Activated CD8-positive, alpha-beta memory T cell treated with anti-CD3 and anti-CD28 coated beads, Interleukin-2, amount 50 U/mL, for 24 hours (primary cell): ENCODE results near the gene FAAH.

Experiments used
- DNase-seq: peaks from one replicate; pipeline ENCODE4 v3.0.0-alpha.2; 2020; ENCODE audit errors: extremely low read depth

The FAAH gene

GRCh38 chr1:46401154-46401913 lies 7.2 kb downstream of the FAAH start:
- DNase-seq = no peak

GRCh38 chr1:46401964-46402626 lies 8.0 kb downstream of the FAAH start:
- DNase-seq = no peak

GRCh38 chr1:46403916-46404315 lies 9.8 kb downstream of the FAAH start:
- DNase-seq = no peak

GRCh38 chr1:46404482-46405196 lies 10.5 kb downstream of the FAAH start:
- DNase-seq = no peak

- no peak for DNase-seq
Observed at GRCh38 chr1:46405197-46405555, 11.1 kb downstream of the FAAH start.

- DNase-seq = no peak
Observed at GRCh38 chr1:46405724-46406123, 11.6 kb downstream of the FAAH start.

- DNase-seq = no peak
Observed at GRCh38 chr1:46406881-46407608, 12.9 kb downstream of the FAAH start.

- DNase-seq = no peak
Observed at GRCh38 chr1:46407636-46408035, 13.5 kb downstream of the FAAH start.

- no peak for DNase-seq
Observed at GRCh38 chr1:46408356-46409062, 14.4 kb downstream of the FAAH start.

- DNase-seq = no peak
Observed at GRCh38 chr1:46409063-46409372, 14.9 kb downstream of the FAAH start.

GRCh38 chr1:46410156-46411009 lies 16.3 kb downstream of the FAAH start:
- no peak for DNase-seq

- no peak for DNase-seq
Observed at GRCh38 chr1:46411010-46411405, 16.9 kb downstream of the FAAH start.

- DNase-seq = no peak
Observed at GRCh38 chr1:46411601-46412341, 17.7 kb downstream of the FAAH start.

- no peak for DNase-seq
Observed at GRCh38 chr1:46412893-46413595, 18.9 kb downstream of the FAAH start.

GRCh38 chr1:46413596-46413985 lies 19.5 kb downstream of the FAAH start:
- DNase-seq = no peak

- DNase-seq = no peak
Observed at GRCh38 chr1:46415514-46415913, 21.4 kb downstream of the FAAH start.

GRCh38 chr1:46418976-46419375 lies 24.9 kb downstream of the FAAH start:
- no peak for DNase-seq

- no peak for DNase-seq
Observed at GRCh38 chr1:46420533-46420915, 26.4 kb downstream of the FAAH start.

- no peak for DNase-seq
Observed at GRCh38 chr1:46421739-46422138, 27.6 kb downstream of the FAAH start.
